ENCODE measurements around the gene ADGRF4. TPM values are rescaled to one million over a fixed set of nuclear protein-coding genes. Genes with fewer than 3 reads are reported as not detected.

ADGRF4 gene
- total and polyA plus RNA-seq, 2 of the 8 experiments (the other 6 are each of a cell fraction or from before 2014, with no cell fraction given), result 0.02 TPM; not detected in 1

DNA sequence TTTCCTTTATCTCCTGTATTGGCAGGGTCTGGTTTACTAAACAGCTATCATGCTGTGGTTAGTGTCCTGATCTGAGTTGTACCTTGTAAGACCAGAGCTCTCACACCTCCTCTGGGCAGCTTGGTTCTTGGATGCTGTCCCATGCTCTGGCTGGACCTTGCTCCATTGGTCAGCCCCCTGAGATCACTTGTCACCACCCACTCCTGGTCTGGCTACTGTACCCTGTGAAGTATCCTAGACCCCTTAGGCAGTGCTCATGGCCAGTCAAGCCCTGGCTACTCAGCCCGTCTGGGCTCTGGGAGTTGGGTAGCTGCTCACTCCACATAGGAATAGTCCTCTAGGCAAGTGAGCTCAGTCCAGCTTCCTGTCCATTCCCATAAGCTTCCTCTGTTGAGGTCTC, 31.1 kb downstream of the ADGRF4 start (continued):
- TF ChIP-seq EP300 (IDR thresholded peaks at IDR 0.05; ENCODE audit: borderline replicate concordance in 1 of 2, low read depth in 2 of 2, low read length in 2 of 2) (no peak), BACH1 (IDR thresholded peaks at IDR 0.05; ENCODE audit: low read length) (no peak), TCF12 (IDR thresholded peaks at IDR 0.05; ENCODE audit: low read depth, low read length) (no peak), CBX8 (IDR thresholded peaks at IDR 0.05; ENCODE audit: borderline replicate concordance, low read depth, low read length) (no peak)
- TF ChIP-seq, protein P1, sequence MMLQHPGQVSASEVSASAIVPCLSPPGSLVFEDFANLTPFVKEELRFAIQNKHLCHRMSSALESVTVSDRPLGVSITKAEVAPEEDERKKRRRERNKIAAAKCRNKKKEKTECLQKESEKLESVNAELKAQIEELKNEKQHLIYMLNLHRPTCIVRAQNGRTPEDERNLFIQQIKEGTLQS (IDR thresholded peaks at IDR 0.05; ENCODE audit: insufficient read depth, low read depth, low read length), result no peak

Data from H1 (cell line).